Fibroblast of lung (primary cell): ENCODE data around the gene MAP2K5. TPM values are rescaled to one million over a fixed set of nuclear protein-coding genes. Genes with fewer than 3 reads are reported as not detected.

Experiments used
- DNase-seq, 2 donors: peaks; one replicate each; pipeline versions ENCODE4 v3.0.0 to v3.0.0-alpha.2; 2010; ENCODE audit warnings: low read depth in 2 of 2
- H2AFZ ChIP-seq: 2 replicates; pipeline ENCODE4 v1.5.1; 2012; ENCODE audit warnings: low read length, control low read depth, inconsistent platforms
- H3K27ac ChIP-seq: 2 replicates; pipeline ENCODE4 v1.5.1; 2011; ENCODE audit warnings: low read length, control low read depth; ENCODE audit not compliant: insufficient read depth
- H3K27me3 ChIP-seq: 2 replicates; pipeline ENCODE4 v1.5.1; 2011; ENCODE audit warnings: mild to moderate bottlenecking, low read length; ENCODE audit not compliant: control insufficient read depth, insufficient read depth
- H3K36me3 ChIP-seq: 2 replicates; pipeline ENCODE4 v1.5.1; 2011; ENCODE audit warnings: low read length; ENCODE audit not compliant: control insufficient read depth, insufficient read depth
- H3K4me1 ChIP-seq: 2 replicates; pipeline ENCODE4 v1.5.1; 2011; ENCODE audit warnings: low read length; ENCODE audit not compliant: control insufficient read depth, insufficient read depth; ENCODE audit errors: extremely low read depth
- H3K4me2 ChIP-seq: 2 replicates; pipeline ENCODE4 v1.5.1; 2011; ENCODE audit warnings: low read length, control low read depth; ENCODE audit not compliant: insufficient read depth; ENCODE audit errors: extremely low read depth
- H3K4me3 ChIP-seq, 4 experiments: fragments of 200-600 bp in 1 of 4; sonication (generic) in 1 of 4; replicated peaks in 1 of 4; 2 replicates each; pipeline ENCODE4 v1.5.1; 2011 to 2016; ENCODE audit warnings: low read length in 4 of 4, low read depth in 3 of 4, mild to moderate bottlenecking in 3 of 4, control low read depth in 2 of 4, inconsistent platforms in 1 of 4, mixed read lengths in 1 of 4; ENCODE audit not compliant: insufficient read depth in 1 of 4; ENCODE audit errors: control extremely low read depth in 1 of 4
- H3K79me2 ChIP-seq: 2 replicates; pipeline ENCODE4 v1.5.1; 2012; ENCODE audit warnings: mild to moderate bottlenecking, low read length, inconsistent platforms; ENCODE audit not compliant: control insufficient read depth, insufficient read depth
- H3K9ac ChIP-seq: 2 replicates; pipeline ENCODE4 v1.5.1; 2011; ENCODE audit warnings: mild to moderate bottlenecking, low read length, control low read depth; ENCODE audit not compliant: insufficient read depth
- H3K9me3 ChIP-seq: 2 replicates; pipeline ENCODE4 v1.5.1; 2012; ENCODE audit warnings: low read depth, low read length; ENCODE audit not compliant: control insufficient read depth, insufficient read depth
- H4K20me1 ChIP-seq: 2 replicates; pipeline ENCODE4 v1.5.1; 2011; ENCODE audit warnings: low read length; ENCODE audit not compliant: control insufficient read depth, insufficient read depth; ENCODE audit errors: extremely low read depth
- CTCF ChIP-seq, 2 donors: IDR thresholded peaks in 1 of 2; conservative IDR thresholded peaks in 1 of 2; 1 replicate in 1 of 2; 2 replicates in 1 of 2; pipeline ENCODE4 v1.5.1; 2011 to 2012; ENCODE audit warnings: low read length in 2 of 2, control low read depth in 1 of 2, inconsistent platforms in 1 of 2, low read depth in 1 of 2, mild to moderate bottlenecking in 1 of 2
- EZH2 ChIP-seq: IDR thresholded peaks from 2 replicates; pipeline ENCODE4 v1.5.1; 2012; ENCODE audit warnings: low read length, control low read depth, mild to moderate bottlenecking; ENCODE audit errors: missing control alignments
- polyA plus RNA-seq, 2 donors: library from polyadenylated mRNA; depleted of rRNA in 1 of 2; stranded (reverse) in 1 of 2; unstranded in 1 of 2; fragments of >200 nt; gene quantifications; 2 replicates each; pipeline ENCODE4 v1.2.1, GENCODE V29; 2011 to 2012; ENCODE audit warnings: missing spikeins in 1 of 2
- total RNA-seq: library from RNA; depleted of rRNA; stranded (reverse); fragments of >200 nt; gene quantifications from 2 replicates; pipeline ENCODE4 v1.2.1, GENCODE V29; 2014

Gene MAP2K5
- total and polyA plus RNA-seq, 2 donors (not counting 1 experiment from before 2014, with no cell fraction given): 5.7 to 10.2 TPM

GRCh38 chr15:67603063-67603462 lies 60.6 kb downstream of the MAP2K5 start:
- no peaks in the 10 kb centered on the region for H3K9me3 ChIP-seq

GRCh38 chr15:67605871-67606270 lies 63.4 kb downstream of the MAP2K5 start:
- no peaks in the 10 kb centered on the region for H3K79me2 ChIP-seq
- no peak for TF ChIP-seq EZH2
- no peak for TF ChIP-seq CTCF (conservative IDR thresholded peaks at IDR 0.05 in 1 of 2, IDR thresholded peaks at IDR 0.05 in 1 of 2; ENCODE audit: low read depth in 1 of 2, low read length in 2 of 2)
- H3K36me3 ChIP-seq: no peaks in the 10 kb centered on the region
- no peaks in the 10 kb centered on the region for H3K4me1 ChIP-seq
- DNase-seq: no peak
- no peak overlapping the region for H3K4me2 ChIP-seq
- H3K27ac ChIP-seq: no peak overlapping the region
- H3K27me3 ChIP-seq: no peaks in the 10 kb centered on the region
- H4K20me1 ChIP-seq: no peaks in the 10 kb centered on the region
- H3K4me3 ChIP-seq: no peak overlapping the region
- H2AFZ ChIP-seq: no peak overlapping the region
- no peak overlapping the region for H3K9ac ChIP-seq
- no peaks in the 10 kb centered on the region for H3K9me3 ChIP-seq

More at GRCh38 chr15:67603063-67603462, 60.6 kb downstream of the MAP2K5 start:
- Histone ChIP-seq H3K4me3 (no peak overlapping the region), H4K20me1 (no peaks in the 10 kb centered on the region), H3K4me1 (peaks cover 2% of the 10 kb centered on the region), H3K9ac (no peak overlapping the region), H3K27ac (no peak overlapping the region), H2AFZ (no peak overlapping the region), H3K79me2 (no peaks in the 10 kb centered on the region), H3K27me3 (no peaks in the 10 kb centered on the region), H3K36me3 (no peaks in the 10 kb centered on the region), H3K4me2 (no peak overlapping the region)
- no peak for TF ChIP-seq CTCF (conservative IDR thresholded peaks at IDR 0.05 in 1 of 2, IDR thresholded peaks at IDR 0.05 in 1 of 2; ENCODE audit: low read depth in 1 of 2, low read length in 2 of 2)
- no peak for TF ChIP-seq EZH2
- DNase-seq: no peak

- H3K36me3 ChIP-seq: no peaks in the 10 kb centered on the region
- H3K4me1 ChIP-seq: no peaks in the 10 kb centered on the region
- no peaks in the 10 kb centered on the region for H3K27me3 ChIP-seq
- H4K20me1 ChIP-seq: no peaks in the 10 kb centered on the region
- no peaks in the 10 kb centered on the region for H3K9me3 ChIP-seq
- no peak for DNase-seq
- H3K4me3 ChIP-seq: no peak overlapping the region
- H3K79me2 ChIP-seq: no peaks in the 10 kb centered on the region
- H2AFZ ChIP-seq: no peak overlapping the region
- no peak overlapping the region for H3K27ac ChIP-seq
- H3K4me2 ChIP-seq: no peak overlapping the region
- no peak overlapping the region for H3K9ac ChIP-seq
- TF ChIP-seq CTCF (conservative IDR thresholded peaks at IDR 0.05 in 1 of 2, IDR thresholded peaks at IDR 0.05 in 1 of 2; ENCODE audit: low read depth in 1 of 2, low read length in 2 of 2) (no peak), EZH2 (no peak)
These were observed 64.2 kb downstream of the MAP2K5 start for GRCh38 chr15:67606742-67607141.
